ENCODE data around the gene MPZL1.

Gene MPZL1

DNA sequence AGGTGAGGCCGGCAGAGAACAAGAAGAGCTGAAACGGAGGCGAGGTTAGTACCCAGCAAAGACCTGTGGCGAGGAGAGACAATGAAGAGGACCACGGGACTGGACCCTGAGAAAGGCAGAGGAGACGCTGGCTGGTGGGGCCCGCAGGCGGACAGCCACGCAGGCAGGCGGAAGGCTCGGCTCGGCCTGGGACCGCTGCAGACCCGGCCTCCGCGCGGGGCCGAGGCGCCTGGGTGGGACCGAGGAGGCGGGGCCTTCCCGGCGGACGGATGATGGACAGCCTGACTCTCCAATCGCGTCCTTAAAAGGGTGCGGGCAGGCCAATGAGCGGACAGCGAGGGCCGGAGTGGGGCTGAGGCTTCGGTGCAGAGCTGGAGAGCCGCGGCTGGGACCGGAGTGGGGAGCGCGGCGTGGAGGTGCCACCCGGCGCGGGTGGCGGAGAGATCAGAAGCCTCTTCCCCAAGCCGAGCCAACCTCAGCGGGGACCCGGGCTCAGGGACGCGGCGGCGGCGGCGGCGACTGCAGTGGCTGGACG is at the start of gene MPZL1:
TSS of gene MPZL1 (plus strand) at position 366 of the 535 bp plus-strand sequence. CDS start 170 bp downstream, outside the sequence.
- Histone ChIP-seq H3K27ac (ENCODE audit: low read depth, low read length) (peak within 1 kb of the TSS; percentile 91), H3K4me1 (ENCODE audit: control insufficient read depth in 5 of 5, insufficient read depth in 5 of 5, low read length in 5 of 5) (peaks cover 8 to 49% (median 44%) of the 10 kb centered on the region in 5 donors), H3K27me3 (ENCODE audit: control insufficient read depth in 5 of 5, insufficient read depth in 4 of 5, low read length in 5 of 5) (no peaks in the 10 kb centered on the region), H3K4me3 (ENCODE audit: low read depth in 1 of 5, low read length in 5 of 5) (peak within 1 kb of the TSS; percentile 81 to 88 (median 84)), H3K36me3 (ENCODE audit: control insufficient read depth in 5 of 5, insufficient read depth in 5 of 5, low read length in 5 of 5) (no peaks in the 10 kb centered on the region), H3K9ac (ENCODE audit: low read length in 5 of 5) (peak within 1 kb of the TSS; percentile 79 to 95 (median 90)), H3K9me3 (ENCODE audit: control insufficient read depth in 5 of 5, low read length in 5 of 5) (no peaks in the 10 kb centered on the region)

DNA sequence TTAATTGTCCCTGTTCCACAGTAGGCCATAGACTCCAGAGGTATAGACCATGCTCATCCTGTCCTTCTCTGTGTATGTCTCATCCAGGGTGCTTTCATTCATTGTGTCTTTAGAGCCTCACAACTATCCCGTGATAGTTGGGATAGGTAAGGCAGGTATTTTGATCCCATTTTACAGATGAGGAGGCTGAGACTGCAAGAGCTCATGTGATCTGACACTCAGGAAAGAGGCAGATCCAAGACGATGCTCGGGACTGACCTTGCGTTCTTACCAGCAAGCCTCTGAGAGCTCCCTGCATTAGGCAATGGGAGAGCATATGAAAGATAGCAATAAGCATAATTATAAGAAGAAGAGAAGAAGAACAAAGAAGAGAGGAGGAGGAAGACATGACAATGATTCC is 49.0 kb upstream of the MPZL1 start:
- Histone ChIP-seq H3K4me3 (ENCODE audit: low read depth in 1 of 5, low read length in 5 of 5) (no peak overlapping the region), H3K27ac (ENCODE audit: low read depth, low read length) (no peak overlapping the region), H3K9me3 (ENCODE audit: control insufficient read depth in 5 of 5, low read length in 5 of 5) (no peaks in the 10 kb centered on the region), H3K9ac (ENCODE audit: low read length in 5 of 5) (no peak overlapping the region), H3K4me1 (ENCODE audit: control insufficient read depth in 5 of 5, insufficient read depth in 5 of 5, low read length in 5 of 5) (peaks cover 0 to 13% (median 0%) of the 10 kb centered on the region in 5 donors), H3K36me3 (ENCODE audit: control insufficient read depth in 5 of 5, insufficient read depth in 5 of 5, low read length in 5 of 5) (peaks cover 0 to 13% (median 0%) of the 10 kb centered on the region in 5 donors), H3K27me3 (ENCODE audit: control insufficient read depth in 5 of 5, insufficient read depth in 4 of 5, low read length in 5 of 5) (peaks cover 0 to 3% (median 0%) of the 10 kb centered on the region in 5 donors)

DNA sequence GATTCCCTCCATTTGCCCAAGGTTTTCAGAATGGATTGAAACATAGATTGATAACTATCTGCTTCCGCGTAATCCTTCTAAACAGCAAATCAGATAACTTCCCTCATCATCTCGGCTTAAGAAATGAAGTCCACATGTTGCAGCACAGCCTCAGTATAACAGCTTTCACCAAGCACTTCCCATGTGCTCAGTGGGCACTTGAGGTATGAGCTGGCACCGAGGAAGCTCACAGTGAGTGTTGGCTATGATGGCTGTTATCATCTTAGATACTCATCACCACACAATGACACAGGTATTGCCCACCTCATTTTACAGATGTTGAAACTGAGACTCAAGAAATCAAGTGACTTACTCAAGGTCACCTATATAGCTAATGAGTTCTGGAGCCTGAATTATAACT is 48.5 kb upstream of the MPZL1 start:
- Histone ChIP-seq H3K4me3 (ENCODE audit: low read depth in 1 of 5, low read length in 5 of 5) (no peak overlapping the region), H3K27me3 (ENCODE audit: control insufficient read depth in 5 of 5, insufficient read depth in 4 of 5, low read length in 5 of 5) (peaks cover 0 to 3% (median 0%) of the 10 kb centered on the region in 5 donors), H3K27ac (ENCODE audit: low read depth, low read length) (no peak overlapping the region), H3K4me1 (ENCODE audit: control insufficient read depth in 5 of 5, insufficient read depth in 5 of 5, low read length in 5 of 5) (peaks cover 0 to 13% (median 0%) of the 10 kb centered on the region in 5 donors), H3K9me3 (ENCODE audit: control insufficient read depth in 5 of 5, low read length in 5 of 5) (no peaks in the 10 kb centered on the region), H3K36me3 (ENCODE audit: control insufficient read depth in 5 of 5, insufficient read depth in 5 of 5, low read length in 5 of 5) (peaks cover 0 to 13% (median 0%) of the 10 kb centered on the region in 5 donors), H3K9ac (ENCODE audit: low read length in 5 of 5) (no peak overlapping the region)

DNA sequence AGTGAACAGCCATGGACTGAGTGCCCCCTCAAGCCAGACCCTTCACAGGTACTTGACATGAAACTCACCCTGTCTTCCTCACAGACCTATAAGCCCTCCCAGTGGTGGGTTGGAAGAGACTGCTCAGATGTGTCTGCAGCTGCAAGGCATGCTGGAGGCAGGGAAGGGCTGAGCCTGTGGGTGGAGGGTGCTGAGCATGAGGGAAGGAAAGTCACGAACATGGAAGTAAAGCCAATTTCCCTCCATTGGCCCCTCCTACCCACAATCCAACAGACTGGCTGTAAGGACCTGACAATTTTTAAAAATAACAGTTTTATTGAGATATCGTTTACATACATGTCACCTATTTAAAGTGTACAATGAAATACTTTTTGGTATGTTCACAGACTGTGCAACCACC is 47.6 kb upstream of the MPZL1 start:
- no peak overlapping the region for H3K4me3 ChIP-seq (ENCODE audit: low read depth in 1 of 5, low read length in 5 of 5)
- H3K9ac ChIP-seq (ENCODE audit: low read length in 5 of 5) = no peak overlapping the region
- H3K9me3 ChIP-seq (ENCODE audit: control insufficient read depth in 5 of 5, low read length in 5 of 5) = no peaks in the 10 kb centered on the region
- peaks cover 0 to 13% (median 0%) of the 10 kb centered on the region in 5 donors for H3K36me3 ChIP-seq (ENCODE audit: control insufficient read depth in 5 of 5, insufficient read depth in 5 of 5, low read length in 5 of 5)
- no peak overlapping the region for H3K27ac ChIP-seq (ENCODE audit: low read depth, low read length)
- peaks cover 0 to 18% (median 0%) of the 10 kb centered on the region in 5 donors for H3K4me1 ChIP-seq (ENCODE audit: control insufficient read depth in 5 of 5, insufficient read depth in 5 of 5, low read length in 5 of 5)
- H3K27me3 ChIP-seq (ENCODE audit: control insufficient read depth in 5 of 5, insufficient read depth in 4 of 5, low read length in 5 of 5) = peaks cover 0 to 3% (median 0%) of the 10 kb centered on the region in 5 donors

DNA sequence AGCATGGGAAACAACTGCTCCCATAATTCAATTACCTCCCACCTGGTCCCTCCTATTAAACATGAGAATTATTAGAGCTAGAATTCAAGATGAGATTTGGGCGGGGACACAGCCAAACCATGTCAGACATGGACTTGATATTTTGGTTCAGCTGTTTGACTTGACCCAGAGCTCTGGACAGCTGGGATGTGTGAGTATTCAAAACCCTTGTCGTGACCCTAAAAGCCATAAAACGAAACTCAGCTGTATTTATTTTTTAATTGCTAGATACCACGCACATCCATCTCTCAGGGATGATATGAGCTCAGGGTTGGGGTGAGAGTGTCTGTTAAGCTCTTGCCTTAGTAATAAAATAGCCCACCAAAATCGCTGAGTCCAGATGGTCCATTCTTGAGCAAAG is 46.3 kb upstream of the MPZL1 start:
- peaks cover 0 to 3% (median 0%) of the 10 kb centered on the region in 5 donors for H3K27me3 ChIP-seq (ENCODE audit: control insufficient read depth in 5 of 5, insufficient read depth in 4 of 5, low read length in 5 of 5)
- H3K9ac ChIP-seq (ENCODE audit: low read length in 5 of 5) = no peak overlapping the region
- H3K4me1 ChIP-seq (ENCODE audit: control insufficient read depth in 5 of 5, insufficient read depth in 5 of 5, low read length in 5 of 5) = peaks cover 0 to 23% (median 1%) of the 10 kb centered on the region in 5 donors
- H3K36me3 ChIP-seq (ENCODE audit: control insufficient read depth in 5 of 5, insufficient read depth in 5 of 5, low read length in 5 of 5) = peaks cover 0 to 13% (median 0%) of the 10 kb centered on the region in 5 donors
- H3K4me3 ChIP-seq (ENCODE audit: low read depth in 1 of 5, low read length in 5 of 5) = no peak overlapping the region
- H3K9me3 ChIP-seq (ENCODE audit: control insufficient read depth in 5 of 5, low read length in 5 of 5) = no peaks in the 10 kb centered on the region
- no peak overlapping the region for H3K27ac ChIP-seq (ENCODE audit: low read depth, low read length)

DNA sequence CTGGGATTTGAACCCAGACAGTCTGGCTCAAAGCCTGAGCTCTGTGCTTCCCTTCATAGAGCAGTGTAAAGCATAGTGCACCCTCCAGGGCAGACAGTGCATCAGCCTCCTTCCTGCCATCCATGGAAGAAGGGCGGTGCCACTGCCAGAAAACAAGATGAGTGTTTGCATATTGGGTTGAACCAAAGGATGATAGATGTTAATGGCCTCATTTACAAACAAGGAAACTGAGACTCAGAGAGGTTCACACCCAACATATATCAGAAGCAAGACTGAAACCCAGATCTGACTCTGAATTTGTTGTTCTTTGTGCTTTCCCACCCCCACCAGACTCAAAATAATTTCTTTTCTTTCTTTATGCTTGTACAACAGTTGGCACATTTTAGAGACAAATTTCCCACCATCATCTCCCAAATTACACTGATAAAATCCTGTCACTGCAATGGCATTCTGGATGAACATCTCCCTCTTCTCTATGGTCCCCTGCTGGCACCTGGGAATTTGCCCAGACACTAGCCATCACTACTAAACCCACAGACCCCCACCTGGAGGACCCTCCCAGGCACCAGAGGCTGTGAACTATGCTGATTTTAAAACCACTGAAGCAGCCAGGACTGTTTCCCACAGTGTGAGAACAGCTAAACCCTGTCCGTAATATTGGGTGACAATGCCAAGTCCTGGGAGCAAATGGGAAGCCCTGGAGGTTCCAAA is 45.4 kb upstream of the MPZL1 start:
- no peak overlapping the region for H3K27ac ChIP-seq (ENCODE audit: low read depth, low read length)
- H3K4me1 ChIP-seq (ENCODE audit: control insufficient read depth in 5 of 5, insufficient read depth in 5 of 5, low read length in 5 of 5) = peaks cover under 1 to 28% (median 9%) of the 10 kb centered on the region in 5 donors
- H3K27me3 ChIP-seq (ENCODE audit: control insufficient read depth in 5 of 5, insufficient read depth in 4 of 5, low read length in 5 of 5) = peaks cover 0 to 3% (median 0%) of the 10 kb centered on the region in 5 donors
- no peaks in the 10 kb centered on the region for H3K9me3 ChIP-seq (ENCODE audit: control insufficient read depth in 5 of 5, low read length in 5 of 5)
- no peak overlapping the region for H3K4me3 ChIP-seq (ENCODE audit: low read depth in 1 of 5, low read length in 5 of 5)
- H3K36me3 ChIP-seq (ENCODE audit: control insufficient read depth in 5 of 5, insufficient read depth in 5 of 5, low read length in 5 of 5) = peaks cover 0 to 19% (median 0%) of the 10 kb centered on the region in 5 donors
- no peak overlapping the region for H3K9ac ChIP-seq (ENCODE audit: low read length in 5 of 5)

DNA sequence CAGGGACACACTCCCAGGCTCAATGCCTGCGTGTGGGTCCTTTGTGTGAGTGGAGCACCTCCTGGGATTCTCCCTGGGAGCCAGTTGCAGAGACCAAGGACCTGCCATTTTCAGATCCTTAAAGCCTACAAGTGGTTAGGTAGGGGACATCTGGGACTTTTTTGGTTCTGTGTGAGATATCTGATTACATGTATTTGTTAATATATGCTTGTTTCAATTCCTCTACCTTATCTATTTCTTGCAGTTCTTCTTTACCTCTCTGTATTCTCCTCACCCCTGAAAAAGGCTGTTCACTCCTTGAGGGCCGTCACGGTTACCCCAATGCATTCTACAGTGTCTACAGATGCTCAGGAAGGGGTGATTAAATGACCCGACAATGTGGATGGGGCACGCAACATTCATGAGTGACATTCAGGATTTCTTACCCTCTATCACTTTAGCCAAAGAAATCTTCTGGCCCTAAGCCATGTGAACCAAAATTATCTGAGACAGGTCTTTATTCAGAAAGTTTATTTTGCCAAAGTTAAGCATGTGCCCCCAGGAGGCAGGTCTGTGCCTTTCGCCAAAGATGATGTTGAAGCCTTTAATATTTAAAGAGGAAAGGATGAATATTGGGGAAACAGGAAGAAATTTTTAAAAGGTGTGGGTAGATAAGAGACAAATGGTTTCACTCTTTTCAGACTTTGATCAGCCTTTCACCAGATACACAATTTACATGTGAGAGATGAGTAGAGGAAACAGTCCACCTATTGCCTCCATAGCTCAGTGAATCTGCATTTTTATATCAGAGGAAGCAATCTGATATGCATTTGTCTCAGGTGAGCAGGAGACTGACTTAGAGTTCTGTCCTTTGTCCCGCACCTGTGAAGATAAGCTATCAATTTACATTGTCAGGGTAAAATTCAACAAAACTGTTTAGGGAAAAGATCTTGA is 44.6 kb upstream of the MPZL1 start:
- H3K4me3 ChIP-seq (ENCODE audit: low read depth in 1 of 5, low read length in 5 of 5) = no peak overlapping the region
- H3K36me3 ChIP-seq (ENCODE audit: control insufficient read depth in 5 of 5, insufficient read depth in 5 of 5, low read length in 5 of 5) = peaks cover 0 to 19% (median 0%) of the 10 kb centered on the region in 5 donors
- peaks cover 5 to 27% (median 13%) of the 10 kb centered on the region in 5 donors for H3K4me1 ChIP-seq (ENCODE audit: control insufficient read depth in 5 of 5, insufficient read depth in 5 of 5, low read length in 5 of 5)
- H3K27me3 ChIP-seq (ENCODE audit: control insufficient read depth in 5 of 5, insufficient read depth in 4 of 5, low read length in 5 of 5) = peaks cover 0 to 3% (median 0%) of the 10 kb centered on the region in 5 donors
- H3K27ac ChIP-seq (ENCODE audit: low read depth, low read length) = no peak overlapping the region
- H3K9ac ChIP-seq (ENCODE audit: low read length in 5 of 5) = no peak overlapping the region
- no peaks in the 10 kb centered on the region for H3K9me3 ChIP-seq (ENCODE audit: control insufficient read depth in 5 of 5, low read length in 5 of 5)

DNA sequence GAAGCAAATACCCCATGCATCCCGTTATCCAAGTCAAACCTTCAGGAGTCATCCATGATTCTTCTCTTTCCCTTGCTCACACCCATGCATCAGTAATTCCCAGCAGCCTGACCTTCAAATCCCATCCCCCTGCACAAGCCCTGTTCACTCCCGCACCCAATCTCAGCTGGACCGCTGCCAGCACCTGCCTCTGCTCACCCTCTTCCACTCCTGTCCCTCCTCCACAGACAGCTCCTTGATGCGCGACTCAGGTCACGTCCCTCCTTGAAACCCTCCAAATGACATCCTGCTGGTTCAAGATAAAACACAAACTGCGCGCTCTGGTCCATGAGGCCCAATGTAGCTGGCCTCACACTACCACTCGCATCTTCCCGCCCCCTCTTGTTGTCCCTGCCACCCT is 43.4 kb upstream of the MPZL1 start:
- Histone ChIP-seq H3K4me1 (ENCODE audit: control insufficient read depth in 5 of 5, insufficient read depth in 5 of 5, low read length in 5 of 5) (peaks cover 5 to 31% (median 13%) of the 10 kb centered on the region in 5 donors), H3K27me3 (ENCODE audit: control insufficient read depth in 5 of 5, insufficient read depth in 4 of 5, low read length in 5 of 5) (peaks cover 0 to 3% (median 0%) of the 10 kb centered on the region in 5 donors), H3K4me3 (ENCODE audit: low read depth in 1 of 5, low read length in 5 of 5) (no peak overlapping the region), H3K9me3 (ENCODE audit: control insufficient read depth in 5 of 5, low read length in 5 of 5) (no peaks in the 10 kb centered on the region), H3K36me3 (ENCODE audit: control insufficient read depth in 5 of 5, insufficient read depth in 5 of 5, low read length in 5 of 5) (peaks cover 0 to 17% (median 0%) of the 10 kb centered on the region in 5 donors), H3K27ac (ENCODE audit: low read depth, low read length) (no peak overlapping the region), H3K9ac (ENCODE audit: low read length in 5 of 5) (no peak overlapping the region)

DNA sequence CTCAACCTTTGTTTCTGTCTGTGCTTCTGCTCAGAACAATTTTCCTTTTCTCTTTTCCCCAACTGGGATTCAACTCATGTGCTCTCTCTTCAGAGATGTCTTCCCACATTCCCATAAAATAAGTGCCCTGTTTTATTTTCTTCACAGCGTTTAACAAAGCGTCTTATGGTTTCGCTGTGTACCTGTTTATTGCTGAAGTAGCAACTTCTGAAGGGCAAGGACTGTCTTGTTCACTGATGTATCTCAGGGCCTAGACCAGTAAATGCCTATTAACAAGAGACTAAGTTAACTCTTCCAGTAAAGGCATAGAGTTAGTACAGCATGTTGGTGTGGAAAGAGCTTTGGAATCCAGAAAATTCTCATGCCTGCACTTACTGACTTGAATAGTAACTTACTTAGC is 42.9 kb upstream of the MPZL1 start:
- H3K9ac ChIP-seq (ENCODE audit: low read length in 5 of 5) = no peak overlapping the region
- H3K9me3 ChIP-seq (ENCODE audit: control insufficient read depth in 5 of 5, low read length in 5 of 5) = no peaks in the 10 kb centered on the region
- H3K36me3 ChIP-seq (ENCODE audit: control insufficient read depth in 5 of 5, insufficient read depth in 5 of 5, low read length in 5 of 5) = peaks cover 0 to 17% (median under 1%) of the 10 kb centered on the region in 5 donors
- no peak overlapping the region for H3K4me3 ChIP-seq (ENCODE audit: low read depth in 1 of 5, low read length in 5 of 5)
- no peak overlapping the region for H3K27ac ChIP-seq (ENCODE audit: low read depth, low read length)
- H3K27me3 ChIP-seq (ENCODE audit: control insufficient read depth in 5 of 5, insufficient read depth in 4 of 5, low read length in 5 of 5) = peaks cover 0 to 3% (median 0%) of the 10 kb centered on the region in 5 donors
- H3K4me1 ChIP-seq (ENCODE audit: control insufficient read depth in 5 of 5, insufficient read depth in 5 of 5, low read length in 5 of 5) = peaks cover 5 to 35% (median 13%) of the 10 kb centered on the region in 5 donors

Measured in subcutaneous abdominal adipose tissue (tissue), 5 donors.